ENCODE data around the gene FKBP5.
"Not testable (repeated sequence)": the region's sequence is repeated elsewhere in the genome, so short reads cannot be mapped to it uniquely, and the experiment has no call there.

Gene FKBP5

DNA sequence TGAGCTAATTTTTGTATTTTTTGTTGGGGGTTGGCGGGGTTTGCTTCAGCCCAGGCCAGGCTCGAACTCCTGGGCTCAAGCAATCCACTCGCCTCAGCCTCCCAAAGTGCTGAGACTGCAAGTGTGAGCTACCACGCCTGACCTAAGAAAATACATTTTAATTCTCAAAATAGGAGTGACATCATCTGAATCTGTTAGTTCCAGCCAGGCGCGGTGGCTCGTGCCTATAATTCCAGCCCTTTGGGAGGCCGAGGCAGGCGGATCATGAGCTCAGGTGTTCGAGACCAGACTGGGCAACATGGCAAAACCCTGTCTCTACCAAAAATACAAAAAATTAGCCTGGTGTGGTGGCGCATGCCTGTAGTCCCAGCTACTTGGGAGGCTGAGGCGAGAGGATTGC lies 45.6 kb upstream of the FKBP5 start:
- not testable (repeated sequence) for H2AK5ac ChIP-seq (ENCODE audit: low read length); H3K79me1 ChIP-seq (ENCODE audit: low read length); H3K23ac ChIP-seq (ENCODE audit: low read length); H3K56ac ChIP-seq (ENCODE audit: low read length); H2BK15ac ChIP-seq (replicated peaks; ENCODE audit: low read depth); H3K79me2 ChIP-seq (ENCODE audit: control insufficient read depth, insufficient read depth, low read length); H2BK5ac ChIP-seq (ENCODE audit: low read length); H3K4me1 ChIP-seq (ENCODE audit: control insufficient read depth, low read depth, low read length); H3K4ac ChIP-seq (ENCODE audit: low read depth, low read length); H4K5ac ChIP-seq (ENCODE audit: low read length); H3K4me3 ChIP-seq (ENCODE audit: low read length); H4K8ac ChIP-seq (ENCODE audit: low read depth, low read length); DNase-seq; H3K27me3 ChIP-seq (ENCODE audit: insufficient read depth, low read length, poor library complexity); H3K9ac ChIP-seq (ENCODE audit: low read length); H3K27ac ChIP-seq (ENCODE audit: low read depth, low read length); H3K4me2 ChIP-seq (ENCODE audit: low read length); H3K36me3 ChIP-seq (ENCODE audit: control insufficient read depth, insufficient read depth, low read length); H2BK120ac ChIP-seq (ENCODE audit: low read depth, low read length); H3K18ac ChIP-seq (ENCODE audit: low read length)
- no CpG with 5 or more reads among the region's 12 CpGs for WGBS (ENCODE audit: extremely low coverage, insufficient coverage, low lambda C conversion rate)

- no CpG with 5 or more reads among the region's 8 CpGs for WGBS (ENCODE audit: extremely low coverage, insufficient coverage, low lambda C conversion rate)
Measured at GRCh38 chr6:35733633-35734032, 44.9 kb upstream of the FKBP5 start.

GRCh38 chr6:35731736-35732532 lies 43.2 kb upstream of the FKBP5 start:
- Histone ChIP-seq H3K36me3 (ENCODE audit: control insufficient read depth, insufficient read depth, low read length) (no peaks in the 10 kb centered on the region), H3K27me3 (ENCODE audit: insufficient read depth, low read length, poor library complexity) (no peaks in the 10 kb centered on the region), H3K27ac (ENCODE audit: low read depth, low read length) (peak overlapping the region; percentile 95), H4K5ac (ENCODE audit: low read length) (no peak overlapping the region), H2BK5ac (ENCODE audit: low read length) (peak overlapping the region; percentile 96), H3K18ac (ENCODE audit: low read length) (peak overlapping the region; percentile 91), H3K4me1 (ENCODE audit: control insufficient read depth, low read depth, low read length) (peaks cover 11% of the 10 kb centered on the region), H3K79me1 (ENCODE audit: low read length) (no peaks in the 10 kb centered on the region), H3K4me3 (ENCODE audit: low read length) (peak overlapping the region; percentile 81), H3K4ac (ENCODE audit: low read depth, low read length) (peak overlapping the region; percentile 38), H4K8ac (ENCODE audit: low read depth, low read length) (peak overlapping the region; percentile 77), H3K4me2 (ENCODE audit: low read length) (peak overlapping the region; percentile 95), H3K56ac (ENCODE audit: low read length) (peak overlapping the region; percentile 94), H3K79me2 (ENCODE audit: control insufficient read depth, insufficient read depth, low read length) (no peaks in the 10 kb centered on the region), H2BK120ac (ENCODE audit: low read depth, low read length) (no peak overlapping the region), H2BK15ac (replicated peaks; ENCODE audit: low read depth) (no peak overlapping the region), H2AK5ac (ENCODE audit: low read length) (peak overlapping the region; percentile 84), H3K23ac (ENCODE audit: low read length) (peak overlapping the region; percentile 68), H3K9ac (ENCODE audit: low read length) (peak overlapping the region; percentile 88)
- peak; percentile 92 for DNase-seq
- no CpG with 5 or more reads among the region's 61 CpGs for WGBS (ENCODE audit: extremely low coverage, insufficient coverage, low lambda C conversion rate)

More at GRCh38 chr6:35733633-35734032, 44.9 kb upstream of the FKBP5 start:
- no peaks in the 10 kb centered on the region for H3K79me1 ChIP-seq (ENCODE audit: low read length)
- H2BK120ac ChIP-seq (ENCODE audit: low read depth, low read length) = no peak overlapping the region
- no peak overlapping the region for H3K4ac ChIP-seq (ENCODE audit: low read depth, low read length)
- H3K4me1 ChIP-seq (ENCODE audit: control insufficient read depth, low read depth, low read length) = peaks cover 5% of the 10 kb centered on the region
- no peaks in the 10 kb centered on the region for H3K79me2 ChIP-seq (ENCODE audit: control insufficient read depth, insufficient read depth, low read length)
- no peak overlapping the region for H3K56ac ChIP-seq (ENCODE audit: low read length)
- no peak overlapping the region for H2BK15ac ChIP-seq (replicated peaks; ENCODE audit: low read depth)
- no peak overlapping the region for H3K27ac ChIP-seq (ENCODE audit: low read depth, low read length)
- no peak for DNase-seq
- no peaks in the 10 kb centered on the region for H3K27me3 ChIP-seq (ENCODE audit: insufficient read depth, low read length, poor library complexity)
- no peak overlapping the region for H3K23ac ChIP-seq (ENCODE audit: low read length)
- no peak overlapping the region for H4K5ac ChIP-seq (ENCODE audit: low read length)
- H4K8ac ChIP-seq (ENCODE audit: low read depth, low read length) = no peak overlapping the region
- H3K9ac ChIP-seq (ENCODE audit: low read length) = no peak overlapping the region
- no peak overlapping the region for H2BK5ac ChIP-seq (ENCODE audit: low read length)
- H3K4me3 ChIP-seq (ENCODE audit: low read length) = no peak overlapping the region
- H3K18ac ChIP-seq (ENCODE audit: low read length) = no peak overlapping the region
- no peak overlapping the region for H2AK5ac ChIP-seq (ENCODE audit: low read length)
- no peak overlapping the region for H3K4me2 ChIP-seq (ENCODE audit: low read length)
- H3K36me3 ChIP-seq (ENCODE audit: control insufficient read depth, insufficient read depth, low read length) = no peaks in the 10 kb centered on the region

- Histone ChIP-seq H2BK120ac (ENCODE audit: low read depth, low read length) (no peak overlapping the region), H3K4me3 (ENCODE audit: low read length) (peak overlapping the region; percentile 81), H3K36me3 (ENCODE audit: control insufficient read depth, insufficient read depth, low read length) (no peaks in the 10 kb centered on the region), H3K56ac (ENCODE audit: low read length) (peak overlapping the region; percentile 94), H3K79me2 (ENCODE audit: control insufficient read depth, insufficient read depth, low read length) (no peaks in the 10 kb centered on the region), H2BK5ac (ENCODE audit: low read length) (peak overlapping the region; percentile 59), H3K4me1 (ENCODE audit: control insufficient read depth, low read depth, low read length) (peaks cover 13% of the 10 kb centered on the region), H4K5ac (ENCODE audit: low read length) (no peak overlapping the region), H2AK5ac (ENCODE audit: low read length) (no peak overlapping the region), H3K18ac (ENCODE audit: low read length) (peak overlapping the region; percentile 91), H2BK15ac (replicated peaks; ENCODE audit: low read depth) (no peak overlapping the region), H3K4me2 (ENCODE audit: low read length) (peak overlapping the region; percentile 58), H3K23ac (ENCODE audit: low read length) (no peak overlapping the region), H4K8ac (ENCODE audit: low read depth, low read length) (peak overlapping the region; percentile 77), H3K9ac (ENCODE audit: low read length) (peak overlapping the region; percentile 70), H3K79me1 (ENCODE audit: low read length) (no peaks in the 10 kb centered on the region), H3K27me3 (ENCODE audit: insufficient read depth, low read length, poor library complexity) (no peaks in the 10 kb centered on the region), H3K27ac (ENCODE audit: low read depth, low read length) (peak overlapping the region; percentile 91), H3K4ac (ENCODE audit: low read depth, low read length) (no peak overlapping the region)
- peak; percentile 96 for DNase-seq
- WGBS (ENCODE audit: extremely low coverage, insufficient coverage, low lambda C conversion rate) = no CpG with 5 or more reads among the region's 23 CpGs
Measured at GRCh38 chr6:35731414-35731735, 42.7 kb upstream of the FKBP5 start.

- H2BK15ac ChIP-seq (replicated peaks; ENCODE audit: low read depth) = no peak overlapping the region
- H3K79me2 ChIP-seq (ENCODE audit: control insufficient read depth, insufficient read depth, low read length) = no peaks in the 10 kb centered on the region
- H2AK5ac ChIP-seq (ENCODE audit: low read length) = no peak overlapping the region
- DNase-seq = no peak
- no peaks in the 10 kb centered on the region for H3K79me1 ChIP-seq (ENCODE audit: low read length)
- H3K36me3 ChIP-seq (ENCODE audit: control insufficient read depth, insufficient read depth, low read length) = no peaks in the 10 kb centered on the region
- no peak overlapping the region for H3K23ac ChIP-seq (ENCODE audit: low read length)
- H3K27me3 ChIP-seq (ENCODE audit: insufficient read depth, low read length, poor library complexity) = no peaks in the 10 kb centered on the region
- no peak overlapping the region for H4K8ac ChIP-seq (ENCODE audit: low read depth, low read length)
- no peak overlapping the region for H2BK5ac ChIP-seq (ENCODE audit: low read length)
- no CpG with 5 or more reads among the region's 15 CpGs for WGBS (ENCODE audit: extremely low coverage, insufficient coverage, low lambda C conversion rate)
- peak overlapping the region; percentile 12 for H3K9ac ChIP-seq (ENCODE audit: low read length)
- H4K5ac ChIP-seq (ENCODE audit: low read length) = no peak overlapping the region
- no peak overlapping the region for H3K4ac ChIP-seq (ENCODE audit: low read depth, low read length)
- H3K56ac ChIP-seq (ENCODE audit: low read length) = peak overlapping the region; percentile 64
- H3K4me3 ChIP-seq (ENCODE audit: low read length) = no peak overlapping the region
- H3K4me1 ChIP-seq (ENCODE audit: control insufficient read depth, low read depth, low read length) = peaks cover 16% of the 10 kb centered on the region
- no peak overlapping the region for H3K27ac ChIP-seq (ENCODE audit: low read depth, low read length)
- H3K18ac ChIP-seq (ENCODE audit: low read length) = no peak overlapping the region
- peak overlapping the region; percentile 19 for H3K4me2 ChIP-seq (ENCODE audit: low read length)
- H2BK120ac ChIP-seq (ENCODE audit: low read depth, low read length) = no peak overlapping the region
Measured at GRCh38 chr6:35730745-35731413, 42.2 kb upstream of the FKBP5 start.
